Adipocyte (in vitro differentiated cells): ENCODE measurements around the gene CROT.
"Not testable (repeated sequence)": the region's sequence is repeated elsewhere in the genome, so short reads cannot be mapped to it uniquely, and the experiment has no call there.

Experiments
- DNase-seq: peaks from one replicate; pipeline ENCODE4 v3.0.0-alpha.2; 2015; ENCODE audit warnings: low read depth
- H3K27me3 ChIP-seq: replicated peaks from 2 replicates; pipeline ENCODE4 v1.7.0; 2013; ENCODE audit warnings: mild to moderate bottlenecking, low read length, moderate library complexity; ENCODE audit not compliant: control insufficient read depth, insufficient read depth
- H3K36me3 ChIP-seq: 2 replicates; pipeline ENCODE4 v1.7.0; 2013; ENCODE audit warnings: low read length, mild to moderate bottlenecking, moderate library complexity; ENCODE audit not compliant: control insufficient read depth, insufficient read depth, severe bottlenecking
- H3K4me1 ChIP-seq: 2 replicates; pipeline ENCODE4 v1.7.0; 2013; ENCODE audit warnings: mild to moderate bottlenecking, low read length, moderate library complexity; ENCODE audit not compliant: control insufficient read depth, insufficient read depth
- H3K4me3 ChIP-seq: 2 replicates; pipeline ENCODE4 v1.7.0; 2013; ENCODE audit warnings: mild to moderate bottlenecking, low read length, moderate library complexity
- H3K9ac ChIP-seq: 2 replicates; pipeline ENCODE4 v1.7.0; 2013; ENCODE audit warnings: mild to moderate bottlenecking, low read length, moderate library complexity
- H3K9me3 ChIP-seq: 2 replicates; pipeline ENCODE4 v1.7.0; 2013; ENCODE audit warnings: mild to moderate bottlenecking, low read length, moderate library complexity; ENCODE audit not compliant: control insufficient read depth

Gene CROT

GRCh38 chr7:87345166-87345927 lies at the start of gene CROT:
TSS of gene CROT (plus strand) at chr7:87345664. CDS start at chr7:87349069, 3,405 bp downstream.
- Histone ChIP-seq H3K27me3 (no peaks in the 10 kb centered on the region), H3K4me3 (peak within 1 kb of the TSS; percentile 96), H3K9me3 (no peaks in the 10 kb centered on the region), H3K36me3 (peaks cover 23% of the 10 kb centered on the region), H3K4me1 (peaks cover 35% of the 10 kb centered on the region), H3K9ac (peak within 1 kb of the TSS; percentile 91)
- peak; percentile 99 for DNase-seq

DNA sequence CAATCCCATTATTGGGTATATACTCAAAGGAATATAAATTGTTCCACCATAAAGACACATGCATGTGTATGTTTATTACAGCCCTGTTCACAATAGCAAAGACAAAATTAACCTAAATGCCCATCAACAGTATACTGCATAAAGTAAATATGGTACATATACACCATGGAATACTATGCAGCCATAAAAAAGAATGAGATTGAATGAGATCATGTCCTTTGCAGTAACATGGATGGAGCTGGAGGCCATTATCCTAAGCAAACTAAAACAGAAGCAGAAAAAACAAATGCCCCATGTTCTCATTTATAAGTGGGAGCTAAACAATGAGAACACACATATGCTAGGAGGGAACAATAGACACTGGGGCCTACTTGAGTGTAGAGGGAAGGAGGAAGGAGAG lies 44.7 kb upstream of the CROT start:
- H3K9me3 ChIP-seq: no peaks in the 10 kb centered on the region

GRCh38 chr7:87310790-87311419 lies 34.6 kb upstream of the CROT start:
- Histone ChIP-seq H3K9me3 (no peaks in the 10 kb centered on the region), H3K27me3 (no peaks in the 10 kb centered on the region), H3K4me1 (no peaks in the 10 kb centered on the region), H3K9ac (no peak overlapping the region), H3K36me3 (no peaks in the 10 kb centered on the region), H3K4me3 (no peak overlapping the region)
- DNase-seq: no peak

More for the DNA sequence above, 44.7 kb upstream of the CROT start:
- no peak overlapping the region for H3K9ac ChIP-seq
- DNase-seq: no peak
- peaks cover 7% of the 10 kb centered on the region for H3K27me3 ChIP-seq
- no peaks in the 10 kb centered on the region for H3K36me3 ChIP-seq
- no peak overlapping the region for H3K4me3 ChIP-seq
- no peaks in the 10 kb centered on the region for H3K4me1 ChIP-seq

- peaks cover 11% of the 10 kb centered on the region for H3K4me1 ChIP-seq
- H3K36me3 ChIP-seq: no peaks in the 10 kb centered on the region
- DNase-seq: peak; percentile 86
- no peak overlapping the region for H3K9ac ChIP-seq
- H3K4me3 ChIP-seq: no peak overlapping the region
- H3K9me3 ChIP-seq: no peaks in the 10 kb centered on the region
- H3K27me3 ChIP-seq: no peaks in the 10 kb centered on the region
Observed at GRCh38 chr7:87312215-87312865, 33.1 kb upstream of the CROT start.

DNA sequence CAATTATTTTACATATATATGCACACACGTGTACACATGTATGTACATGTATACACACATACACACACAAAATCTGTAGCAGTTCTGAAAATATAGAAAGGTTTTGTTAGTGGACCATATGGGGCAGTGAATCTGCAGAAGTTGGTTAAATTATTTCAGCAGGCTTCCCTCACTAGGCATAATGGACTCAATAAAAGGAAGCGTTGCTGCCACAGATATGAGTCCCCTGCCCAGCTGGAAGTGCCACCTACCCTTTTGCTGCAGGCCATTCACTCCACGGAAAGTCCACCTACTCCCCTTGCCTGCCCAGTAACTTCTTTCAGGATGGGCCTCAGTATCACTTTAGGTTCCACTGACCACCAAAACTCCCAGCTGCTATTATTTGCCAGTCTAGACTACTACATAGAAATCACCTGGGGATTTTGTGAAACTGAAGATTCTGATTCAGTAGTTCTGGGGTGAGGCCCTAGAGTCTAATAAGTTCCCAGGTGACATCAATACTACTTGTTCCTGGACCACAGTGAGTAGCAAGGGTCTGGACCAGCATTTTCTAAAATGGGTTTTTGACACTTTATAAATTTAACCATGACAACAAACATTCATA lies 29.3 kb upstream of the CROT start:
- no peak overlapping the region for H3K4me3 ChIP-seq
- H3K9me3 ChIP-seq: no peaks in the 10 kb centered on the region
- no peak overlapping the region for H3K9ac ChIP-seq
- no peak for DNase-seq
- H3K27me3 ChIP-seq: no peaks in the 10 kb centered on the region
- no peaks in the 10 kb centered on the region for H3K36me3 ChIP-seq
- peaks cover 13% of the 10 kb centered on the region for H3K4me1 ChIP-seq

GRCh38 chr7:87316846-87317552 lies 28.5 kb upstream of the CROT start:
- peaks cover 13% of the 10 kb centered on the region for H3K4me1 ChIP-seq
- no peaks in the 10 kb centered on the region for H3K36me3 ChIP-seq
- DNase-seq: peak; percentile 89
- no peaks in the 10 kb centered on the region for H3K9me3 ChIP-seq
- H3K9ac ChIP-seq: no peak overlapping the region
- no peak overlapping the region for H3K4me3 ChIP-seq
- H3K27me3 ChIP-seq: no peaks in the 10 kb centered on the region

- no peak for DNase-seq
- Histone ChIP-seq H3K4me1 (peaks cover 13% of the 10 kb centered on the region), H3K36me3 (no peaks in the 10 kb centered on the region), H3K9me3 (no peaks in the 10 kb centered on the region), H3K9ac (no peak overlapping the region), H3K4me3 (no peak overlapping the region), H3K27me3 (no peaks in the 10 kb centered on the region)
Observed at GRCh38 chr7:87317691-87318245, 27.7 kb upstream of the CROT start.

GRCh38 chr7:87318741-87319140 lies 26.7 kb upstream of the CROT start:
- Histone ChIP-seq H3K9ac (no peak overlapping the region), H3K27me3 (no peaks in the 10 kb centered on the region), H3K4me1 (peaks cover 13% of the 10 kb centered on the region), H3K9me3 (no peaks in the 10 kb centered on the region), H3K4me3 (no peak overlapping the region), H3K36me3 (peaks cover 5% of the 10 kb centered on the region)
- no peak for DNase-seq

GRCh38 chr7:87319154-87319581 lies 26.3 kb upstream of the CROT start:
- DNase-seq, H3K36me3 ChIP-seq, H3K9me3 ChIP-seq, H3K27me3 ChIP-seq, H3K4me3 ChIP-seq, H3K9ac ChIP-seq: not testable (repeated sequence)
- peaks cover 13% of the 10 kb centered on the region for H3K4me1 ChIP-seq

- no peak for DNase-seq
- Histone ChIP-seq H3K4me3 (no peak overlapping the region), H3K9ac (no peak overlapping the region), H3K4me1 (no peaks in the 10 kb centered on the region), H3K9me3 (peaks cover 12% of the 10 kb centered on the region), H3K36me3 (peaks cover 5% of the 10 kb centered on the region), H3K27me3 (no peaks in the 10 kb centered on the region)
Observed at GRCh38 chr7:87322912-87323311, 22.6 kb upstream of the CROT start.
